Duodenal mucosa (tissue), 2 donors: Measurements from ENCODE around the gene C1QL1.
"Not testable (repeated sequence)": the region's sequence is repeated elsewhere in the genome, so short reads cannot be mapped to it uniquely, and the experiment has no call there.

Experiments used
- H3K27ac ChIP-seq: one replicate; pipeline ENCODE4 v1.7.0; 2013; ENCODE audit warnings: low read depth, low read length
- H3K27me3 ChIP-seq, 2 donors: one replicate each; pipeline ENCODE4 v1.7.0; 2013; ENCODE audit warnings: low read length in 2 of 2, control low read depth in 1 of 2; ENCODE audit not compliant: insufficient read depth in 2 of 2, control insufficient read depth in 1 of 2
- H3K36me3 ChIP-seq, 2 donors: one replicate each; pipeline ENCODE4 v1.7.0; 2013; ENCODE audit warnings: low read length in 2 of 2, control low read depth in 1 of 2; ENCODE audit not compliant: insufficient read depth in 2 of 2, control insufficient read depth in 1 of 2
- H3K4me1 ChIP-seq, 2 donors: one replicate each; pipeline ENCODE4 v1.7.0; 2013; ENCODE audit warnings: low read length in 2 of 2, control low read depth in 1 of 2; ENCODE audit not compliant: insufficient read depth in 2 of 2, control insufficient read depth in 1 of 2
- H3K4me3 ChIP-seq, 2 donors: one replicate each; pipeline ENCODE4 v1.7.0; 2013; ENCODE audit warnings: low read length in 2 of 2, low read depth in 1 of 2
- H3K9ac ChIP-seq, 2 donors: one replicate each; pipeline ENCODE4 v1.7.0; 2013; ENCODE audit warnings: low read length in 2 of 2, low read depth in 1 of 2
- H3K9me3 ChIP-seq, 2 donors: one replicate each; pipeline ENCODE4 v1.7.0; 2013; ENCODE audit warnings: low read length in 2 of 2, control low read depth in 1 of 2; ENCODE audit not compliant: control insufficient read depth in 1 of 2

Gene C1QL1

DNA sequence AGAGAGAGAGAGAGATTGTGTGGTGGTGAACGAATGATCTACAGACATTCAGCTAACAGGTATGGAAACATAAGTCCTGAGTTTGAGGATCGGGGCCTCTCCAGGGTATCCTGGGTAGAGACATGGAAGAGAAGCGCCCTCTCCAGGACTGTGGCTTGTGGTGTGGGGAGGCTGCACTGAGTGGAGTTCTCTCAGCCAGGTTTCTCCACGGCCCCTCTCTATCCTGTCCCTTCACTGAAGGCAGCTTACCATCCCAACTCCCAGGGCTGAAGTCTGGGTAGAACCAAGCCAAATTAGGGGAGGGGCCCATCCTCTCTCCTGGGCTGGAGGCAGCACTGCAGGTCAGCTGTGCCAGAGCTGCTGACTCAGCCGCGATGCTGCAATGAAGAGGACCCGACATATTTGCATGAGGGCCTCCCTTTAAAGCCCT, 6.2 kb downstream of the C1QL1 start:
- Histone ChIP-seq H3K27ac (no peak overlapping the region), H3K27me3 (peaks cover 42 to 53% of the 10 kb centered on the region in 2 donors), H3K36me3 (no peaks in the 10 kb centered on the region), H3K4me1 (peaks cover under 1 to 5% of the 10 kb centered on the region in 2 donors), H3K4me3 (no peak overlapping the region), H3K9ac (no peak overlapping the region), H3K9me3 (no peaks in the 10 kb centered on the region)

DNA sequence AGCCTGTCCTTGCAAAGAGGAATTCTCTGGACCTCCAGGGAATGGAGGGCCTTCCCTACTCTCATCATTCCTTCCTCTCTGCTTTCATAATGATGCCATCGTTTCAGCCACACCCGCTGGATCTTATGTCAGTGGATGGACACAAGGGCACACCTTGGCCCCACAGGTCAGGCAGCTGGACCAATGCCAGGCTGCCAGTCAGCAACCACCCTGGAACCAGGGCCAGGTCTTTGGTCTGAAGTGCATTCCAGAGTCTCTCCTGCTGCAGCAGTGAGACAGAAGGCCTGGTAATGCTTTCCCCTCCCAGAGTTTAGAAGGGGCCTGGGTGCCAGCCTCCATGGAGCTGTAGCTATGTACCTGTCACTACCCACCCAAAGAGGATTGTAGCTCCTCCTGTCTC, 7.4 kb downstream of the C1QL1 start:
- Histone ChIP-seq H3K36me3 (no peaks in the 10 kb centered on the region), H3K27me3 (peaks cover 31 to 42% of the 10 kb centered on the region in 2 donors), H3K4me1 (peaks cover 0 to 5% of the 10 kb centered on the region in 2 donors), H3K9ac (no peak overlapping the region), H3K27ac (no peak overlapping the region), H3K4me3 (no peak overlapping the region), H3K9me3 (no peaks in the 10 kb centered on the region)

DNA sequence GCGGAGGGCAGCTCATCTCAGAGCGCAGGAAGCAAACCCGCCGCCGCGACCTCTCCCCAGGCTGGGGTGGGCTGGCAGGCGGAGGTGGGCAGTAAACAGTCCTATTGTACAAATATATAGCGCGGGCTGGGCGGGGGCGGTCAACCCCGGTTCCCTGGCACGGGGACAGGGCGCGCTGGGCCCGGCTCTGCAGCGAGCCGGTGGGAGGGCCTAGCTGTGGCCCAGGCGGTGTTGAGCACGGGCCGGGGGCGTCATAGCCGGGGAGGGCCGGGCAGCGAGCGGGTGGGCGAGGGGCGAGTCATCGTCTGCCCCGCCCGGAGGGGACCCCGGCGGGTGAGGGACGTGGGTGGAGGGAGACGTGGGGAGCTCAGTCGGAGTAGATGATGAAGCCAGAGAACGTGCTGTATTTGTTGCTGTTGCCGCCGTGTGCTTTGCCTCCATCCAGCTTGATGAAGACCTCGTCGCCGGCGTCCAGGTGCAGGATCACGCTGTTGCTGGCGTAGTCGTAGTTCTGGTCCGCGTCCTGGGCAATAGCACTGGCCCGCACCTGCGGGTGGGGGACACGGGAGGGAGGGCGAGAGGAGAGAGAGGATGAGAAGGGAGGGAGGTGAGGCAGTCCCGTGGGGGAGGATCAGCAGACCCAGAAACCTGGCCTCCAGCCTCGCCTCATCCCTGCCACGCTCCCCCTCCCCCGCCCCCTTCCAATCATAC, 8.1 kb downstream of the C1QL1 start:
- peak overlapping the region in 1 of 2 donors; percentile 3 for H3K4me3 ChIP-seq
- H3K9ac ChIP-seq, result no peak overlapping the region
- peaks cover 26 to 38% of the 10 kb centered on the region in 2 donors for H3K27me3 ChIP-seq
- no peaks in the 10 kb centered on the region for H3K36me3 ChIP-seq
- H3K27ac ChIP-seq, result no peak overlapping the region
- H3K9me3 ChIP-seq, result no peaks in the 10 kb centered on the region
- H3K4me1 ChIP-seq, result peaks cover 0 to 5% of the 10 kb centered on the region in 2 donors

DNA sequence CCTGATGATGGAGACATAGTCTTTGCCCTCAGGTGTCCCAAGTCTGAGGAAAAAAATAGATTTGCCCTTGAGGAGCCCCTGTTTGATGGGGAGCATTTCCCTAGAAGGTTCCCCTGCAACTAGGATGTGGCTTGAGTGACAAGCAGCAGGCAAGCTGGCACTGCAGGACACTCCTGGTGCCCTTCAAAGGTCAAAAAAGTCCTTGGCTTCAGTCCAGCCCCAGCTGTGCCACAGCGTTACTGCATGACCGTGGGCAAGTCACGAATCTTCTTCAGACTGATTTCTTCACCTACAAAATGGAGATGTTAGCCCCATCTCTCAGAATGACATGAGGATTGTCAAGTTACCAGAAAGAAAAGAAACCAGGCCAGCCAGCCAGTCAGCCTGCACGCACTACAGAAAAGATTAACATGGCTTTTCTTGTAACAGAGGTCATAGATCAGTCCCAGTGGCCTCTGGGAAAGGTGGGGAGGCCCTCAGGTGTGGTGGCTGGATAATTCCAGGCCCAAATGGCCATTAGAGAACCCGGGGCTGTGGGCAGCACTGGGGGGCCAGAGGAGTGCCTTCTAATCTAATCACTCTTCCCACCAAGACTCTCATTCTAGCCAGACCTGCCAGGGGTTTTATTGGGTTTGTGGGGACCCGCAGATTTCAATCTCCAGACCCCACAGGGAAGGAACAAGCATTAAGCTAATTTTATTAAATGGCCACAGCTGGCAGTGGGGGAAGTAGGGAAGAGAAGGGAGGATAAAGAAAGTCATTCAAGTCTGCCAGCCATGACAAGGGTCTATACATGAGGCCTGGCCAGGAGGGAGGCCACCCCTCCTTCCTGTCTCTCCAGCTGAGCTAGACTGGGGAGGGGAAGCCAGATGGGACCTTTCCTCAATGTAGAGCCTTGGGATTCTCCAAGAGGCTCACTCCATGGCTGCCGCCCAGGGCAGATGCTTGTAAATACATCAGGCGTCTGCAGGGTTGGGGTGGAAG, 10.8 kb downstream of the C1QL1 start:
- Histone ChIP-seq H3K27ac (no peak overlapping the region), H3K9ac (no peak overlapping the region), H3K9me3 (no peaks in the 10 kb centered on the region), H3K36me3 (no peaks in the 10 kb centered on the region), H3K4me3 (no peak overlapping the region), H3K4me1 (peaks cover 0 to 5% of the 10 kb centered on the region in 2 donors), H3K27me3 (peaks cover 12 to 27% of the 10 kb centered on the region in 2 donors)

DNA sequence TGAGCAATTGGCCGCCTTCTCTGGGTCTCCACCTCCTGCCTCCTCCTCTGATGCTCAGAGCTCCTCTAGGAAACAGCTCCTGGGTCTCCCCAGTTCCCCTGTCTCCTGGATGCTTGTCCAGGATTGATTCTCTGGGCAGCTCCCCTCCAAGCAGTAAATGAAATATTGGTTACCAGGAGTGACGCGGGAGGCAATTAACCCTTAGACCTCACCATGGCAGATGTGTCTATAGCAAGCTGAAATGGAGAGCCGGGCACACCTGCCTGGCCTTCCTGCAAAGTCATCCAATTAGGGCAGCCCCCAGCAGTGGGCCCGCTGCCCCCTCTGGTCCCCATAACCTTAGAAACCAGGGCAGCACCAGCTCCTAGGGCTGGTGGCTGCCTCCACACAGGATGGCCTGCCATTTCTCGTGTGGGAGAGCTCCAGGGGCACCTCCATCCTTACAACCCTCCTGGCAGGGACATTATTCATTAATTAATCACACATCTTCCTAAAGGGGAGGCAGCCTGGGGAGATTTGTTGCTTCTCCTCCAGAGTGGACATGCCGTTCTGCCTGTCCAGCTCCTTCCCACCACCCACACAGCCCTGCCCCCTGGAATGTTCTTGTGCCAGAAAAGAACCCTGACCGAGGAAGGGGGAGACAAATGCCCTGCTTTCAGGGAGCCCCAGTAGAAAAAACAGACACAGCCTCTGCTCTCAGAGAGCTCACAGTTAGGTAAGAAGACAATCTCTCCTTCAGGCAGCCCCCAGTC, 12.3 kb downstream of the C1QL1 start:
- peaks cover 8 to 23% of the 10 kb centered on the region in 2 donors for H3K27me3 ChIP-seq
- H3K27ac ChIP-seq, result no peak overlapping the region
- H3K36me3 ChIP-seq, result no peaks in the 10 kb centered on the region
- H3K4me1 ChIP-seq, result peaks cover 0 to 5% of the 10 kb centered on the region in 2 donors
- H3K9me3 ChIP-seq, result no peaks in the 10 kb centered on the region
- H3K4me3 ChIP-seq, result no peak overlapping the region
- H3K9ac ChIP-seq, result no peak overlapping the region

DNA sequence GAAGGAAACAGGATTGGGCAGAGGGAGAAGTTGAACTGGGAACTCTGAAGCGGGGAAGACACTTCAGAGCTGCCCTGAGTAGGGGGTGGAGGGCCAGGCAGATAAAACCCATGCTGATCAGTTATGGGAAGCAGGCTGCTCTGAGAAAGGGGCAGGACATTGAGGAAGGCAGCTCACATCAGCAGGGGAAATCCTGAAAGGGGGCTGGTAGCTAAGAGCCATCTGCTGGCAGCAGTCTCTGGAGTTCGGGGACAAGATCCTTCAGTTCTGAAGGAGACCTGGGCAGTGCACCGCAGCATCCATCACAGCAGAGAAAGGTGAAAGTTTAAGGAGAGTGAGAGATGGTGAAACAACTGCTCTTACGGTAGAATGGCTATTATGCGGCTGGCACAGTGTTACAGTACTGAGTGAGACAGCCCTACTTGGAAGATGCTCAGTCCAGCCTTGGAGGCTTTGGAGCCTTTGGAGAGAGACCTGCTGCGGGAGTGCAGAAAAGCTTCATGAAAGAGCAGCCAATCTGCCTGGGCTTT, 15.1 kb downstream of the C1QL1 start:
- Histone ChIP-seq H3K9me3 (no peaks in the 10 kb centered on the region), H3K27ac (no peak overlapping the region), H3K9ac (no peak overlapping the region), H3K4me1 (peaks cover under 1 to 10% of the 10 kb centered on the region in 2 donors), H3K4me3 (no peak overlapping the region), H3K27me3 (peaks cover 0 to 6% of the 10 kb centered on the region in 2 donors), H3K36me3 (no peaks in the 10 kb centered on the region)

DNA sequence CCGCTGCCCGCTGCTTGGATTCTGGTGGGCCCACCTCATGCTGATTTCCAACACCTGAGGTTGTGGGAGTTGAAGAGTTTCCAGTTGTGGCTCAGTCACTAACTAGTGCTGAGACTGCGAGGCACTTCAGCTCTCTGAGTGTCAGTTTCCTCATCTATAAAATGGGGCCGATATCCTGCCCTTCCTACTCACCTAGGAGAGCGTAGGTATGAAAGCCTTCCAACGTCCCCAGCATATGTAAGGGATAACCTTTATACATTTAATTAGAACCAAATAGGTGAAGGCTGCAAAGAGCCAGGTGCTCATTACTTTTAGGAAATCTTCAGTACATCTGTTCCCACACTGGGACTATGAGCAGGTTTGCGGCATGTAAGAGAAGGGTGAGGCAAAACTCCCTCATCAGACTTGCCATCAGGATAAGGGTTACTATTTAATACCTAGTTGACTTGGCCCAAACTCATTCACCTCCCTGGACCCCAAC, 19.7 kb downstream of the C1QL1 start:
- H3K27me3 ChIP-seq, result no peaks in the 10 kb centered on the region
- peak overlapping the region; percentile 84 to 90 for H3K4me3 ChIP-seq
- H3K9ac ChIP-seq, result peak overlapping the region; percentile 65 to 76
- H3K36me3 ChIP-seq, result no peaks in the 10 kb centered on the region
- H3K9me3 ChIP-seq, result no peaks in the 10 kb centered on the region
- no peak overlapping the region for H3K27ac ChIP-seq
- H3K4me1 ChIP-seq, result peaks cover 6 to 8% of the 10 kb centered on the region in 2 donors

DNA sequence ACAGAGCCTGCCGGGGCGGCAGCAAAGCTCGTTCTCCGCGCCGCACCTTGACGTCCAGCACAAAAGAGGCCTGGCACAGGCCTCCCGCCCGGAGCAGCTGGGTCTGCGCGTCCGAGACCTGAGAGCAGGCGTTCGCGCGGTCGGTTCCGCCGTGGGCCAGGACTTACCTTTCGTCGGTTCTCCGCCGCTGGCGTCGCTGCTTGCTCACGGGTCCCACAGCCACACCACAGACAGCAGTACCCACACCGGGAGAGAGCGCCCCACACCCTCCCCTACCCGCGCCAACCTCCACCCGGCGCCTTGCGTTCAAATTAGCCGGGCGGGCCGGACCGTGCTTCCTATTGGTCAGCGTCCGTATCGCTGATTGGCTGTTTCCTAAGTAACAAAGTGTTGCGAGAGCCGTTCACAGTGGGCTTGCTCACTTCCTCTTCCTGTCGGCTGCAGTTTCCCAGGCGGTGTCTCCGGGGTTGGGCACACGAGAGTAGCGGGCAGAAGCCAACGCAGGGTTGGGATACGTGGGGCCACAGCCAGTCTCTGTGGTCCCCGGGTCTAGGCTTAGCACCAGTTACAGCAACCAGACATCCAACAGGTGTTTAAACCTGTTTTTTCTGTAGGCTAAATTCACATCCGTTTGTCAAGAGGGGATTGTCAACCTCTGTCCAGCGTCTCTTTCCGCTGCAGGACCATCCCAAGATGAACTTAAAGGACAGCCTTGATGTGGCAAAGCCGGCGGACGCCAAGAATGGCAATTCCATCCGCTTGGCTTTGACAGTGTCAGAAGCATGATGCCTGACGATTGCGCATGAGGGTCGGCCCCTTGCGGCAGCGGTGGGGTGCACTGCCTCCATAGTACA, 20.4 kb downstream of the C1QL1 start, which contains the start of gene KIF18B:
Gene KIF18B, minus strand, starts transcription at position 313 of the 854 bp plus-strand sequence. CDS start 11,429 bp downstream, outside the sequence.
- H3K4me1 ChIP-seq, result peaks cover 6 to 8% of the 10 kb centered on the region in 2 donors

DNA sequence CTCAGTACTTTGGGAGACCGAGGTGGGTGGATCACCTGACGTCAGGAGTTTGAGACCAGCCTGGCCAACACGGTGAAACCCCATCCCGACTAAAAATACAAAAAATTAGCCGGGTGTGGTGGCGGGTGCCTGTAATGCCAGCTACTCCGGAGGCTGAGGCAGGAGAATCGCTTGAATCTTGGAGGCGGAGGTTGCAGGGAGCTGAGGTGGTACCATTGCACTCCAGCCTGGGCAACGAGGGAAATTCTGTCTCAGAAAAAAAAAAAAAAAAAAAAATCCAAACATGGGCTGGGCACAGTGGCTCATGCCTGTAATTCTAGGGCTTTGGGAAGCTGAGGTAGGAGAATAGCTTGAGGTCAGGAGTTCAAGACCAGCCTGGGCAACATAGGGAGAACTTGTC, 22.5 kb downstream of the C1QL1 start:
- H3K9me3 ChIP-seq, H3K36me3 ChIP-seq, H3K4me1 ChIP-seq, H3K27me3 ChIP-seq, H3K9ac ChIP-seq, H3K4me3 ChIP-seq, H3K27ac ChIP-seq: not testable (repeated sequence)

More for the DNA sequence above, 20.4 kb downstream of the C1QL1 start, which contains the start of gene KIF18B:
- Histone ChIP-seq H3K27ac (no peak within 1 kb of the TSS), H3K9ac (peak within 1 kb of the TSS; percentile 65 to 76), H3K4me3 (peak within 1 kb of the TSS; percentile 84 to 90), H3K27me3 (no peaks in the 10 kb centered on the region), H3K36me3 (no peaks in the 10 kb centered on the region), H3K9me3 (no peaks in the 10 kb centered on the region)
